ENCODE data around the gene PTPN4.

- TF ChIP-seq CTCF (IDR thresholded peaks at IDR 0.05 in 2 of 3, conservative IDR thresholded peaks at IDR 0.05 in 1 of 3; ENCODE audit: insufficient read depth in 2 of 3, low read depth in 1 of 3, low read length in 3 of 3) (no peak), FOSL1 (tag; conservative IDR thresholded peaks at IDR 0.05) (no peak), CBX2 (IDR thresholded peaks at IDR 0.05; ENCODE audit: insufficient read depth, low read length, poor library complexity, severe bottlenecking) (no peak)
These were observed 181.1 kb downstream of the PTPN4 start for GRCh38 chr2:119940856-119941255.

All from K562 (cell line).